GM04504 (cell line): ENCODE measurements around the gene VCAM1.

ENCODE experiments used
- DNase-seq: peaks from one replicate; pipeline ENCODE4 v3.0.0-alpha.2; 2012; ENCODE audit warnings: low read depth

VCAM1 gene

GRCh38 chr1:100722221-100722620 is 2.7 kb downstream of the VCAM1 start:
- no peak for DNase-seq

- no peak for DNase-seq
These were observed 4.7 kb downstream of the VCAM1 start for GRCh38 chr1:100724281-100724680.

- DNase-seq: no peak
These were observed 10.6 kb downstream of the VCAM1 start for GRCh38 chr1:100730130-100730529.

GRCh38 chr1:100731309-100731708 is 11.8 kb downstream of the VCAM1 start:
- DNase-seq: no peak

GRCh38 chr1:100731758-100732157 is 12.2 kb downstream of the VCAM1 start:
- DNase-seq: no peak

GRCh38 chr1:100734676-100735075 is 15.1 kb downstream of the VCAM1 start:
- peak; percentile 64 for DNase-seq

GRCh38 chr1:100735244-100735643 is 15.7 kb downstream of the VCAM1 start:
- DNase-seq: no peak

- peak; percentile 8 for DNase-seq
These were observed 16.8 kb downstream of the VCAM1 start for GRCh38 chr1:100736324-100736723.

GRCh38 chr1:100736746-100737145 is 17.2 kb downstream of the VCAM1 start:
- peak; percentile 11 for DNase-seq

- DNase-seq: no peak
These were observed 27.0 kb downstream of the VCAM1 start for GRCh38 chr1:100746542-100746932.

- DNase-seq: no peak
These were observed 28.2 kb downstream of the VCAM1 start for GRCh38 chr1:100747771-100748170.

GRCh38 chr1:100750005-100750885 is 30.7 kb downstream of the VCAM1 start:
- DNase-seq: no peak

GRCh38 chr1:100752791-100753190 is 33.2 kb downstream of the VCAM1 start:
- no peak for DNase-seq

- no peak for DNase-seq
These were observed 38.4 kb downstream of the VCAM1 start for GRCh38 chr1:100757946-100758345.

GRCh38 chr1:100759188-100759587 is 39.6 kb downstream of the VCAM1 start:
- no peak for DNase-seq

GRCh38 chr1:100760511-100760910 is 41.0 kb downstream of the VCAM1 start:
- DNase-seq: no peak

GRCh38 chr1:100762461-100762860 is 42.9 kb downstream of the VCAM1 start:
- no peak for DNase-seq

- no peak for DNase-seq
These were observed 47.8 kb downstream of the VCAM1 start for GRCh38 chr1:100767176-100767890.

- no peak for DNase-seq
These were observed 49.8 kb downstream of the VCAM1 start for GRCh38 chr1:100769323-100769722.

GRCh38 chr1:100769906-100770646 is 50.5 kb downstream of the VCAM1 start:
- no peak for DNase-seq

GRCh38 chr1:100773444-100773843 is 53.9 kb downstream of the VCAM1 start:
- DNase-seq: no peak

- no peak for DNase-seq
These were observed 54.8 kb downstream of the VCAM1 start for GRCh38 chr1:100774370-100774769.

- no peak for DNase-seq
These were observed 55.9 kb downstream of the VCAM1 start for GRCh38 chr1:100775483-100775882.
